OCI-LY7 (cell line): Measurements from ENCODE around the gene RSPH1.

ENCODE experiments used
- EZH2phosphoT487 ChIP-seq: fragments of 200-600 bp; sonication (generic); IDR thresholded peaks from 2 replicates; pipeline ENCODE4 v1.6.1; 2018; ENCODE audit warnings: low read depth, borderline replicate concordance, mild to moderate bottlenecking, mixed run types, antibody characterized with exemption, low read length, moderate library complexity, mixed read lengths
- TF ChIP-seq, protein P1 (sequence below): fragments of 200-600 bp; sonication (generic); conservative IDR thresholded peaks from 2 replicates; pipeline ENCODE4 v1.5.1; 2014; ENCODE audit warnings: mild to moderate bottlenecking, antibody characterized with exemption, low read length, moderate library complexity, mixed read lengths

GRCh38 chr21:42534421-42535378, 38.7 kb upstream of the RSPH1 start:
- TF ChIP-seq, protein P1, sequence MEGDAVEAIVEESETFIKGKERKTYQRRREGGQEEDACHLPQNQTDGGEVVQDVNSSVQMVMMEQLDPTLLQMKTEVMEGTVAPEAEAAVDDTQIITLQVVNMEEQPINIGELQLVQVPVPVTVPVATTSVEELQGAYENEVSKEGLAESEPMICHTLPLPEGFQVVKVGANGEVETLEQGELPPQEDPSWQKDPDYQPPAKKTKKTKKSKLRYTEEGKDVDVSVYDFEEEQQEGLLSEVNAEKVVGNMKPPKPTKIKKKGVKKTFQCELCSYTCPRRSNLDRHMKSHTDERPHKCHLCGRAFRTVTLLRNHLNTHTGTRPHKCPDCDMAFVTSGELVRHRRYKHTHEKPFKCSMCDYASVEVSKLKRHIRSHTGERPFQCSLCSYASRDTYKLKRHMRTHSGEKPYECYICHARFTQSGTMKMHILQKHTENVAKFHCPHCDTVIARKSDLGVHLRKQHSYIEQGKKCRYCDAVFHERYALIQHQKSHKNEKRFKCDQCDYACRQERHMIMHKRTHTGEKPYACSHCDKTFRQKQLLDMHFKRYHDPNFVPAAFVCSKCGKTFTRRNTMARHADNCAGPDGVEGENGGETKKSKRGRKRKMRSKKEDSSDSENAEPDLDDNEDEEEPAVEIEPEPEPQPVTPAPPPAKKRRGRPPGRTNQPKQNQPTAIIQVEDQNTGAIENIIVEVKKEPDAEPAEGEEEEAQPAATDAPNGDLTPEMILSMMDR: no peak
- TF ChIP-seq EZH2phosphoT487: no peak
